ENCODE data around the gene SORCS2.

DNA sequence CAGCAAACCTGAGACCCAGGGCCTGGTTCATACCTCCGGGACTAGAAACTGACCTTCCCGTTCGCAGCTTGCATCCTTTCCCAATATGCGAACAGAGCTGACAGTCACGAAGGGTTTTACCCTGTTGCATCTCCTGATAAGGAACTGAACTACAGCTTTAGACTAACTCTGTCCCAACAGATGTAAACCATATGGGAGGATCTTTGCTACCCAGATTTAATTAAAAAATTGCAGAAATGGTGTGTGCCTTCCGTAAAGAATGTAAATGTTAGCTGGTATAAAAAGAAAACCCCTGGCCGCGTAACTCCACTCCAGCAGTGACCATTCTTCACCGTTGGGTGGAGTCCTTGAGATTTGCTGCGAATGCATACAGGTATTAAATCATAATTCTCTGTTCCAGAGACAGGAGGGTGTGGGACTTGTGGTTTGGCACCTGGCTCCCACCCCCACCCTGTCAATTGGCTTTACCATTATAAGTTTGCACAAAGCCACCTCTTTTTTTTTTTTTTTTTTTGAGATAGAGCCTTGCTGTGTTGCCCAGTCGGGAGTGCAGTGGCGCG is 40.6 kb upstream of the SORCS2 start:
- TF ChIP-seq GATA2 (IDR thresholded peaks at IDR 0.05; ENCODE audit: low read depth, low read length) (no peak), GATA3 (IDR thresholded peaks at IDR 0.05; ENCODE audit: low read depth, low read length) (no peak)

Measured in SH-SY5Y (cell line).